A673 (cell line): Measurements from ENCODE around the gene CDH4.

ENCODE experiments used
- EZH2 ChIP-seq: fragments of 200-600 bp; sonication (generic); IDR thresholded peaks from 2 replicates; pipeline ENCODE4 v1.6.1; 2017; ENCODE audit warnings: borderline replicate concordance, low read depth, mild to moderate bottlenecking, mixed read lengths, antibody characterized with exemption, low read length; ENCODE audit not compliant: poor library complexity, severe bottlenecking
- TF ChIP-seq, protein P1 (sequence below): fragments of 300-800, 200-600 bp; sonication (generic); conservative IDR thresholded peaks from 2 replicates; pipeline ENCODE4 v1.5.1; 2017; ENCODE audit warnings: low read depth, mild to moderate bottlenecking, antibody characterized with exemption, low read length, moderate library complexity, mixed read lengths

DNA sequence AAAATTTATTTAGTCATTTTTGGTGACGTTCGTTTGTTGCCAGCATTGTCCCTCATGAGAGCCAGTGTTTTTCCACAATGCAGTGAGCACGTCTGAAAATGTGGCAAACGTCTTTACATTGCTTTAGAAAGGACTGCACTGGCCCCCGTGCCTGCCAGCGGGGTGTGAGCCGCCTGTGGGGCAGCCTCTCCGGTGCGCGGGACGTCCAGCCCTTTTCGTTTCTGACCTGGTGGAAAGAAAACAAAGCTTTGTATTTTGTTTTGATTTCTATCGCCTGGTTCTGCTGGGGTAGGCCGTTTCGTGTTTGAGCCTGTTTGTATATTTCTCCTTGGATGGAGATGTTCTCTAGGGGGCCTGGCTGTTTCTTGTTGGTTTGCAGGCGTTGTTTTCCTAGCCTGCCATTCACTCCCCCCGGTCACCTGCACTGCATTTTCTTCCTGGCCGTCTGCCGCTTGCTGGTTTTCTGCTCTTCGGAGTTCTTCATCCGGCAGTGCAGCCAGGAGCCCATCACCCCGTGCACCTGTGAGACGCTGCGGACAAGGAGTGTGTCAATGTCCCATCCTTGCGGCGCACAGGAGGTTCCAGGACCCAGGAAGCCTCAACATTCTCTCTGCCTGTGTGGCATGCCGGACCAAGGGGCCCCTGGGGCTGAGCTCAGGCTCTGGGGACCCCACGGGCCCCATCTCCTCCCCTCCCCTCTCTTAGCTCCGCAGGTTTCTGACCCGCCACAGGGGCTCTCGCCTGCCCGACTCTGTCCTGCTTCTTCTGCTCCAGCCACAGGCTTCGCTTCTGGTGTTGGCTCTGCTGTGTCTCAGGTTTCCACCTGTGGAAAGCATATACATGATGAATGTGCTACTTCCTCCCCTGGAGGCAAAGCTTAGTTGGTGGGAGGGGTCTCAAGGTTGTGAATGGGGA is 100.5 kb downstream of the CDH4 start:
- TF ChIP-seq, protein P1, sequence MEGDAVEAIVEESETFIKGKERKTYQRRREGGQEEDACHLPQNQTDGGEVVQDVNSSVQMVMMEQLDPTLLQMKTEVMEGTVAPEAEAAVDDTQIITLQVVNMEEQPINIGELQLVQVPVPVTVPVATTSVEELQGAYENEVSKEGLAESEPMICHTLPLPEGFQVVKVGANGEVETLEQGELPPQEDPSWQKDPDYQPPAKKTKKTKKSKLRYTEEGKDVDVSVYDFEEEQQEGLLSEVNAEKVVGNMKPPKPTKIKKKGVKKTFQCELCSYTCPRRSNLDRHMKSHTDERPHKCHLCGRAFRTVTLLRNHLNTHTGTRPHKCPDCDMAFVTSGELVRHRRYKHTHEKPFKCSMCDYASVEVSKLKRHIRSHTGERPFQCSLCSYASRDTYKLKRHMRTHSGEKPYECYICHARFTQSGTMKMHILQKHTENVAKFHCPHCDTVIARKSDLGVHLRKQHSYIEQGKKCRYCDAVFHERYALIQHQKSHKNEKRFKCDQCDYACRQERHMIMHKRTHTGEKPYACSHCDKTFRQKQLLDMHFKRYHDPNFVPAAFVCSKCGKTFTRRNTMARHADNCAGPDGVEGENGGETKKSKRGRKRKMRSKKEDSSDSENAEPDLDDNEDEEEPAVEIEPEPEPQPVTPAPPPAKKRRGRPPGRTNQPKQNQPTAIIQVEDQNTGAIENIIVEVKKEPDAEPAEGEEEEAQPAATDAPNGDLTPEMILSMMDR = no peak
- no peak for TF ChIP-seq EZH2
